Neuronal stem cell (in vitro differentiated cells): Measurements from ENCODE around the gene SIGLEC1.

ENCODE experiments used
- DNase-seq: peaks from one replicate; pipeline ENCODE4 v3.0.0-alpha.2; 2013; ENCODE audit warnings: low spot score
- H2AFZ ChIP-seq: one replicate; pipeline ENCODE4 v1.6.1; 2013; ENCODE audit warnings: mild to moderate bottlenecking, low read length, inconsistent platforms
- H2AK5ac ChIP-seq: 2 replicates; pipeline ENCODE4 v1.6.1; 2013; ENCODE audit warnings: low read depth, mild to moderate bottlenecking, inconsistent platforms, low read length, moderate library complexity, mixed read lengths
- H2BK120ac ChIP-seq: 2 replicates; pipeline ENCODE4 v1.6.1; 2013; ENCODE audit warnings: low read depth, mild to moderate bottlenecking, inconsistent platforms, low read length, moderate library complexity, mixed read lengths
- H2BK12ac ChIP-seq: one replicate; pipeline ENCODE4 v1.6.1; 2013; ENCODE audit warnings: low read length, inconsistent platforms
- H2BK15ac ChIP-seq: 2 replicates; pipeline ENCODE4 v1.6.1; 2013; ENCODE audit warnings: mild to moderate bottlenecking, low read length, inconsistent platforms, mixed read lengths
- H2BK5ac ChIP-seq: one replicate; pipeline ENCODE4 v1.6.1; 2013; ENCODE audit warnings: inconsistent platforms, mild to moderate bottlenecking, low read length, moderate library complexity
- H3K14ac ChIP-seq: one replicate; pipeline ENCODE4 v1.6.1; 2013; ENCODE audit warnings: low read length, inconsistent platforms
- H3K18ac ChIP-seq: 2 replicates; pipeline ENCODE4 v1.6.1; 2013; ENCODE audit warnings: low read length, inconsistent platforms
- H3K23ac ChIP-seq: 2 replicates; pipeline ENCODE4 v1.6.1; 2013; ENCODE audit warnings: low read depth, mild to moderate bottlenecking, mixed read lengths, low read length, inconsistent platforms; ENCODE audit not compliant: poor library complexity
- H3K27ac ChIP-seq: replicated peaks from 3 replicates; pipeline ENCODE4 v1.5.1; 2013; ENCODE audit warnings: low read length, inconsistent platforms
- H3K27me3 ChIP-seq, 3 experiments: 2 replicates each; pipeline ENCODE4 v1.6.1; 2013; ENCODE audit warnings: low read length in 3 of 3, mild to moderate bottlenecking in 2 of 3, inconsistent platforms in 1 of 3, low read depth in 1 of 3, mixed read lengths in 1 of 3, moderate library complexity in 1 of 3; ENCODE audit not compliant: control insufficient read depth in 3 of 3, insufficient read depth in 3 of 3
- H3K36me3 ChIP-seq, 2 donors: replicated peaks in 1 of 2; 2 replicates each; pipeline ENCODE4 v1.6.1; 2013; ENCODE audit warnings: low read length in 2 of 2; ENCODE audit not compliant: control insufficient read depth in 2 of 2, insufficient read depth in 2 of 2
- H3K4ac ChIP-seq: 2 replicates; pipeline ENCODE4 v1.6.1; 2013; ENCODE audit warnings: inconsistent platforms, mild to moderate bottlenecking, low read length, moderate library complexity
- H3K4me1 ChIP-seq, 2 donors: 1 replicate in 1 of 2; 2 replicates in 1 of 2; pipeline ENCODE4 v1.6.1; 2013; ENCODE audit warnings: low read length in 2 of 2, low read depth in 1 of 2; ENCODE audit not compliant: control insufficient read depth in 2 of 2, insufficient read depth in 1 of 2
- H3K4me2 ChIP-seq: one replicate; pipeline ENCODE4 v1.6.1; 2013; ENCODE audit warnings: mild to moderate bottlenecking, low read length, inconsistent platforms; ENCODE audit not compliant: insufficient read depth, poor library complexity, severe bottlenecking
- H3K4me3 ChIP-seq, 2 donors: 2 replicates each; pipeline ENCODE4 v1.5.1; 2013; ENCODE audit warnings: low read length in 2 of 2, mild to moderate bottlenecking in 2 of 2, inconsistent platforms in 1 of 2, moderate library complexity in 1 of 2
- H3K79me1 ChIP-seq: one replicate; pipeline ENCODE4 v1.6.1; 2013; ENCODE audit warnings: low read depth, mild to moderate bottlenecking, inconsistent platforms, low read length, moderate library complexity
- H3K9ac ChIP-seq: one replicate; pipeline ENCODE4 v1.6.1; 2013; ENCODE audit warnings: mild to moderate bottlenecking, low read depth, low read length, inconsistent platforms; ENCODE audit not compliant: poor library complexity
- H3K9me3 ChIP-seq, 2 donors: replicated peaks in 1 of 2; 2 replicates each; pipeline versions ENCODE3 to v1.6.1; 2013; ENCODE audit warnings: low read length in 2 of 2, mild to moderate bottlenecking in 2 of 2, inconsistent platforms in 1 of 2, low read depth in 1 of 2, mixed read lengths in 1 of 2, moderate library complexity in 1 of 2; ENCODE audit not compliant: control insufficient read depth in 2 of 2, insufficient read depth in 1 of 2
- H4K8ac ChIP-seq: one replicate; pipeline ENCODE4 v1.6.1; 2013; ENCODE audit warnings: low read depth, mild to moderate bottlenecking, inconsistent platforms, low read length, moderate library complexity
- H4K91ac ChIP-seq: one replicate; pipeline ENCODE4 v1.6.1; 2013; ENCODE audit warnings: low read length, low read depth, mild to moderate bottlenecking, inconsistent platforms; ENCODE audit not compliant: poor library complexity
- WGBS, 2 donors: extraction: QIAGEN DNeasy Blood & Tissue Kit; methylation state at CpG; one replicate each; pipeline ENCODE4 v1.1.7; 2013; ENCODE audit warnings: missing lambda C conversion rate in 2 of 2, mixed read lengths in 1 of 2; ENCODE audit not compliant: insufficient read length in 2 of 2, insufficient replicate concordance in 1 of 2; ENCODE audit errors: extremely low coverage in 2 of 2; 5-methylcytosine and 5-hydroxymethylcytosine counted together

The SIGLEC1 gene

GRCh38 chr20:3699037-3699436 is 13.4 kb downstream of the SIGLEC1 start:
- Histone ChIP-seq H3K4ac (no peak overlapping the region), H3K14ac (no peak overlapping the region), H3K9me3 (peaks cover 0 to 6% of the 10 kb centered on the region in 2 donors), H3K9ac (no peak overlapping the region), H3K79me1 (no peaks in the 10 kb centered on the region), H3K4me1 (no peaks in the 10 kb centered on the region), H2AFZ (no peak overlapping the region), H2BK12ac (no peak overlapping the region), H3K27me3 (peaks cover 0 to 6% (median 0%) of the 10 kb centered on the region in 3 experiments), H2BK120ac (no peak overlapping the region), H3K4me2 (no peak overlapping the region), H3K36me3 (no peaks in the 10 kb centered on the region), H3K23ac (peak overlapping the region; percentile 44), H2AK5ac (peak overlapping the region; percentile 4), H2BK5ac (no peak overlapping the region), H3K27ac (no peak overlapping the region), H4K8ac (no peak overlapping the region), H2BK15ac (no peak overlapping the region), H3K18ac (peak overlapping the region; percentile 5), H3K4me3 (no peak overlapping the region), H4K91ac (no peak overlapping the region)
- DNase-seq: no peak
- WGBS, 2 donors: no CpG with 5 or more reads among the region's 16 CpGs

- no peaks in the 10 kb centered on the region for H3K79me1 ChIP-seq
- no peak for DNase-seq
- H2BK5ac ChIP-seq: no peak overlapping the region
Measured at GRCh38 chr20:3698591-3699001, 13.8 kb downstream of the SIGLEC1 start.

GRCh38 chr20:3697588-3698305 is 14.7 kb downstream of the SIGLEC1 start:
- no peak overlapping the region for H2BK5ac ChIP-seq
- H3K9me3 ChIP-seq: peaks cover 0 to 6% of the 10 kb centered on the region in 2 donors
- H3K4me1 ChIP-seq: no peaks in the 10 kb centered on the region
- no peak overlapping the region for H2AFZ ChIP-seq
- DNase-seq: no peak
- H3K27ac ChIP-seq: no peak overlapping the region
- H3K4me2 ChIP-seq: no peak overlapping the region
- H3K27me3 ChIP-seq: peaks cover 0 to 6% (median 0%) of the 10 kb centered on the region in 3 experiments
- H3K14ac ChIP-seq: peak overlapping the region; percentile 14
- peak overlapping the region; percentile 58 for H3K18ac ChIP-seq
- no peak overlapping the region for H3K23ac ChIP-seq
- H3K79me1 ChIP-seq: no peaks in the 10 kb centered on the region
- H2BK12ac ChIP-seq: peak overlapping the region; percentile 46
- H3K4me3 ChIP-seq: no peak overlapping the region
- no peak overlapping the region for H4K91ac ChIP-seq
- peak overlapping the region; percentile 94 for H2AK5ac ChIP-seq
- peak overlapping the region; percentile 23 for H4K8ac ChIP-seq
- no peak overlapping the region for H3K4ac ChIP-seq
- H3K9ac ChIP-seq: peak overlapping the region; percentile 74
- H3K36me3 ChIP-seq: no peaks in the 10 kb centered on the region
- WGBS, 2 donors: no CpG with 5 or more reads among the region's 18 CpGs
- no peak overlapping the region for H2BK120ac ChIP-seq
- no peak overlapping the region for H2BK15ac ChIP-seq

More at GRCh38 chr20:3698591-3699001, 13.8 kb downstream of the SIGLEC1 start:
- H3K4me1 ChIP-seq: no peaks in the 10 kb centered on the region
- no peak overlapping the region for H2BK120ac ChIP-seq
- no peak overlapping the region for H3K9ac ChIP-seq
- no peak overlapping the region for H2BK12ac ChIP-seq
- H4K91ac ChIP-seq: no peak overlapping the region
- no peak overlapping the region for H2AFZ ChIP-seq
- WGBS, 2 donors: no CpG with 5 or more reads among the region's 6 CpGs
- no peak overlapping the region for H3K23ac ChIP-seq
- H3K27me3 ChIP-seq: peaks cover 0 to 6% (median 0%) of the 10 kb centered on the region in 3 experiments
- H3K18ac ChIP-seq: no peak overlapping the region
- no peak overlapping the region for H3K27ac ChIP-seq
- H2BK15ac ChIP-seq: no peak overlapping the region
- no peak overlapping the region for H3K4ac ChIP-seq
- H3K36me3 ChIP-seq: no peaks in the 10 kb centered on the region
- no peak overlapping the region for H3K14ac ChIP-seq
- H3K4me2 ChIP-seq: no peak overlapping the region
- H3K4me3 ChIP-seq: no peak overlapping the region
- peak overlapping the region; percentile 4 for H2AK5ac ChIP-seq
- peaks cover 0 to 6% of the 10 kb centered on the region in 2 donors for H3K9me3 ChIP-seq
- H4K8ac ChIP-seq: no peak overlapping the region

GRCh38 chr20:3696745-3697587 is 15.4 kb downstream of the SIGLEC1 start:
- H4K91ac ChIP-seq: no peak overlapping the region
- no peak for DNase-seq
- no peak overlapping the region for H3K4ac ChIP-seq
- H3K4me1 ChIP-seq: no peaks in the 10 kb centered on the region
- no peak overlapping the region for H2BK15ac ChIP-seq
- H2BK12ac ChIP-seq: peak overlapping the region; percentile 22
- H3K27ac ChIP-seq: no peak overlapping the region
- no peaks in the 10 kb centered on the region for H3K36me3 ChIP-seq
- peak overlapping the region; percentile 71 for H3K18ac ChIP-seq
- WGBS, 2 donors: no CpG with 5 or more reads among the region's 15 CpGs
- no peak overlapping the region for H2BK5ac ChIP-seq
- H2AK5ac ChIP-seq: peak overlapping the region; percentile 94
- peak overlapping the region; percentile 47 for H3K14ac ChIP-seq
- H3K23ac ChIP-seq: no peak overlapping the region
- H3K9ac ChIP-seq: no peak overlapping the region
- H3K4me3 ChIP-seq: no peak overlapping the region
- no peak overlapping the region for H2BK120ac ChIP-seq
- H3K9me3 ChIP-seq: peaks cover 0 to 6% of the 10 kb centered on the region in 2 donors
- no peak overlapping the region for H2AFZ ChIP-seq
- peak overlapping the region; percentile 23 for H4K8ac ChIP-seq
- no peak overlapping the region for H3K4me2 ChIP-seq
- peaks cover 0 to 6% (median 0%) of the 10 kb centered on the region in 3 experiments for H3K27me3 ChIP-seq
- H3K79me1 ChIP-seq: no peaks in the 10 kb centered on the region
